Measurements from ENCODE around the gene JADE2. TPM values are rescaled to one million over a fixed set of nuclear protein-coding genes. Genes with fewer than 3 reads are reported as not detected.
A peak's percentile ranks its signal among the peaks of the same experiment; 100 is the strongest.

JADE2 gene
- total RNA-seq, 1 donor = 38.8 TPM

GRCh38 chr5:134519989-134520388 lies 5.5 kb upstream of the JADE2 start:
- TF ChIP-seq CTCF (IDR thresholded peaks at IDR 0.05; ENCODE audit: insufficient read depth, low read length) = no peak
- no peak overlapping the region for H3K4me3 ChIP-seq (ENCODE audit: low read depth, low read length)
- DNase-seq (ENCODE audit: low read depth) = no peak

- no peak for TF ChIP-seq CTCF (IDR thresholded peaks at IDR 0.05; ENCODE audit: insufficient read depth, low read length)
- H3K4me3 ChIP-seq (ENCODE audit: low read depth, low read length) = no peak overlapping the region
- no peak for DNase-seq (ENCODE audit: low read depth)
These were observed 3.6 kb upstream of the JADE2 start for GRCh38 chr5:134521841-134522240.

- DNase-seq (ENCODE audit: low read depth) = no peak
- no peak for TF ChIP-seq CTCF (IDR thresholded peaks at IDR 0.05; ENCODE audit: insufficient read depth, low read length)
- peak overlapping the region; percentile 86 for H3K4me3 ChIP-seq (ENCODE audit: low read depth, low read length)
These were observed 1.8 kb upstream of the JADE2 start for GRCh38 chr5:134523543-134524271.

- no peak for TF ChIP-seq CTCF (IDR thresholded peaks at IDR 0.05; ENCODE audit: insufficient read depth, low read length)
- DNase-seq (ENCODE audit: low read depth) = peak; percentile 79
- peak overlapping the region; percentile 86 for H3K4me3 ChIP-seq (ENCODE audit: low read depth, low read length)
These were observed 1.1 kb upstream of the JADE2 start for GRCh38 chr5:134524272-134524825.

- peak; percentile 21 for TF ChIP-seq CTCF (IDR thresholded peaks at IDR 0.05; ENCODE audit: insufficient read depth, low read length)
- peak; percentile 82 for DNase-seq (ENCODE audit: low read depth)
- H3K4me3 ChIP-seq (ENCODE audit: low read depth, low read length) = peak overlapping the region; percentile 86
These were observed 413 bp downstream of the JADE2 start for GRCh38 chr5:134525683-134526482.

GRCh38 chr5:134526483-134527155 lies 1.1 kb downstream of the JADE2 start:
- DNase-seq (ENCODE audit: low read depth) = no peak
- TF ChIP-seq CTCF (IDR thresholded peaks at IDR 0.05; ENCODE audit: insufficient read depth, low read length) = peak; percentile 40
- peak overlapping the region; percentile 86 for H3K4me3 ChIP-seq (ENCODE audit: low read depth, low read length)
